ENCODE measurements around the gene SGO2. TPM values are rescaled to one million over a fixed set of nuclear protein-coding genes. Genes with fewer than 3 reads are reported as not detected.

SGO2 gene
- total and polyA plus RNA-seq, 2 donors (not counting 3 experiments of a cell fraction or from before 2014, with no cell fraction given): 1.7 to 20.5 TPM

GRCh38 chr2:200588076-200588678, 62.2 kb downstream of the SGO2 start:
- CTCF ChIA-PET: no interaction called here
- DNase-seq (ENCODE audit: low read depth, low spot score) (no peak), FAIRE-seq (no peak)

More at GRCh38 chr2:200588076-200588678, 62.2 kb downstream of the SGO2 start:
- Histone ChIP-seq H2AFZ (ENCODE audit: low read depth, low read length) (no peak overlapping the region), H3K9me3 (replicated peaks; ENCODE audit: control insufficient read depth, insufficient read depth, low read length) (no peaks in the 10 kb centered on the region), H3K27ac (ENCODE audit: insufficient read depth, low read depth, low read length) (no peak overlapping the region), H3K79me2 (ENCODE audit: control insufficient read depth, insufficient read depth, low read length) (no peaks in the 10 kb centered on the region), H3K36me3 (ENCODE audit: control insufficient read depth in 2 of 2, extremely low read depth in 1 of 2, insufficient read depth in 2 of 2, low read length in 2 of 2) (no peaks in the 10 kb centered on the region), H3K4me1 (ENCODE audit: control insufficient read depth, extremely low read depth, insufficient read depth, low read length) (peaks cover 11% of the 10 kb centered on the region), H4K20me1 (replicated peaks; ENCODE audit: control insufficient read depth, extremely low read depth, insufficient read depth, low read length) (no peaks in the 10 kb centered on the region), H3K4me3 (replicated peaks in 1 of 3; ENCODE audit: insufficient read depth in 1 of 3, low read depth in 1 of 3, low read length in 3 of 3) (no peak overlapping the region), H3K27me3 (ENCODE audit: control insufficient read depth in 2 of 2, insufficient read depth in 2 of 2, low read length in 2 of 2) (no peaks in the 10 kb centered on the region), H3K9me1 (replicated peaks; ENCODE audit: control insufficient read depth, extremely low read depth, insufficient read depth, low read length) (no peaks in the 10 kb centered on the region), H3K9ac (replicated peaks; ENCODE audit: extremely low read depth, insufficient read depth, low read length) (no peak overlapping the region), H3K4me2 (ENCODE audit: insufficient read depth, low read length) (no peak overlapping the region)
- TF ChIP-seq, protein P1, sequence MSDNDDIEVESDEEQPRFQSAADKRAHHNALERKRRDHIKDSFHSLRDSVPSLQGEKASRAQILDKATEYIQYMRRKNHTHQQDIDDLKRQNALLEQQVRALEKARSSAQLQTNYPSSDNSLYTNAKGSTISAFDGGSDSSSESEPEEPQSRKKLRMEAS (IDR thresholded peaks at IDR 0.05; ENCODE audit: insufficient read depth, insufficient read length): no peak
- TF ChIP-seq FOS (IDR thresholded peaks at IDR 0.05; ENCODE audit: borderline replicate concordance, insufficient read depth, low read length) (no peak), MYC (IDR thresholded peaks at IDR 0.05; ENCODE audit: low read depth, low read length) (no peak), GATA2 (IDR thresholded peaks at IDR 0.05; ENCODE audit: insufficient read depth, insufficient read length, low read depth, low read length) (no peak), EZH2 (IDR thresholded peaks at IDR 0.05; ENCODE audit: borderline replicate concordance, low read depth, low read length, severe bottlenecking) (no peak), POLR2A (IDR thresholded peaks at IDR 0.05; ENCODE audit: low read depth, low read length) (no peak), POLR2AphosphoS5 (IDR thresholded peaks at IDR 0.05; ENCODE audit: insufficient read depth, low read depth, low read length) (no peak), JUN (IDR thresholded peaks at IDR 0.05; ENCODE audit: borderline replicate concordance, insufficient read depth, insufficient read length, low read depth) (no peak)
- TF ChIP-seq, protein P2, sequence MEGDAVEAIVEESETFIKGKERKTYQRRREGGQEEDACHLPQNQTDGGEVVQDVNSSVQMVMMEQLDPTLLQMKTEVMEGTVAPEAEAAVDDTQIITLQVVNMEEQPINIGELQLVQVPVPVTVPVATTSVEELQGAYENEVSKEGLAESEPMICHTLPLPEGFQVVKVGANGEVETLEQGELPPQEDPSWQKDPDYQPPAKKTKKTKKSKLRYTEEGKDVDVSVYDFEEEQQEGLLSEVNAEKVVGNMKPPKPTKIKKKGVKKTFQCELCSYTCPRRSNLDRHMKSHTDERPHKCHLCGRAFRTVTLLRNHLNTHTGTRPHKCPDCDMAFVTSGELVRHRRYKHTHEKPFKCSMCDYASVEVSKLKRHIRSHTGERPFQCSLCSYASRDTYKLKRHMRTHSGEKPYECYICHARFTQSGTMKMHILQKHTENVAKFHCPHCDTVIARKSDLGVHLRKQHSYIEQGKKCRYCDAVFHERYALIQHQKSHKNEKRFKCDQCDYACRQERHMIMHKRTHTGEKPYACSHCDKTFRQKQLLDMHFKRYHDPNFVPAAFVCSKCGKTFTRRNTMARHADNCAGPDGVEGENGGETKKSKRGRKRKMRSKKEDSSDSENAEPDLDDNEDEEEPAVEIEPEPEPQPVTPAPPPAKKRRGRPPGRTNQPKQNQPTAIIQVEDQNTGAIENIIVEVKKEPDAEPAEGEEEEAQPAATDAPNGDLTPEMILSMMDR (IDR thresholded peaks at IDR 0.05; ENCODE audit: extremely low read depth in 1 of 2, insufficient read depth in 1 of 2, low read depth in 1 of 2, low read length in 2 of 2): no peak
- dilution Hi-C loops (cut with MboI; ENCODE audit: extremely low pct_ligation_motif_present, low sequenced_read_pairs): no loop called here
- POLR2A ChIA-PET: no interaction called here
- BruUV-seq (replicated peaks): no TSS peak
- intact Hi-C loops (cut with micrococcal nuclease): no loop called here
